Measurements from ENCODE around the gene MAGT1. TPM values are rescaled to one million over a fixed set of nuclear protein-coding genes. Genes with fewer than 3 reads are reported as not detected.
"Not testable (repeated sequence)": the region's sequence is repeated elsewhere in the genome, so short reads cannot be mapped to it uniquely, and the experiment has no call there.

MAGT1 gene
- 100 TPM for polyA plus RNA-seq (ENCODE audit: insufficient read length)
- long read RNA-seq, donor 1, full-length matches to known transcripts, result 21 of 1,051 reads
- long read RNA-seq, donor 1, partial matches to known transcripts, result 982 of 1,051 reads
- long read RNA-seq, donor 1, other reads (novel, unspliced or antisense), result 48 of 1,051 reads
- long read RNA-seq, donor 2, full-length matches to known transcripts, result 20 of 727 reads
- long read RNA-seq, donor 2, partial matches to known transcripts, result 81 of 727 reads
- long read RNA-seq, donor 2, other reads (novel, unspliced or antisense), result 626 of 727 reads
- long read RNA-seq, donor 3, full-length matches to known transcripts, result 24 of 30 reads
- long read RNA-seq, donor 3, partial matches to known transcripts, result 0 of 30 reads
- long read RNA-seq, donor 3, other reads (novel, unspliced or antisense), result 6 of 30 reads
- long read RNA-seq, donor 4, partial matches to known transcripts, result 129 of 372 reads
- long read RNA-seq, donor 4, other reads (novel, unspliced or antisense), result 242 of 372 reads
- long read RNA-seq, donor 5, full-length matches to known transcripts, result 26 of 1,691 reads
- long read RNA-seq, donor 5, partial matches to known transcripts, result 1,560 of 1,691 reads
- long read RNA-seq, donor 5, other reads (novel, unspliced or antisense), result 105 of 1,691 reads
- long read RNA-seq, donor 6, full-length matches to known transcripts, result 27 of 1,079 reads
- long read RNA-seq, donor 6, partial matches to known transcripts, result 1,002 of 1,079 reads
- long read RNA-seq, donor 6, other reads (novel, unspliced or antisense), result 50 of 1,079 reads
- long read RNA-seq, donor 7, full-length matches to known transcripts, result 26 of 1,261 reads
- long read RNA-seq, donor 7, partial matches to known transcripts, result 1,175 of 1,261 reads
- long read RNA-seq, donor 7, other reads (novel, unspliced or antisense), result 60 of 1,261 reads
- long read RNA-seq, donor 8, full-length matches to known transcripts, result 13 of 404 reads
- long read RNA-seq, donor 8, partial matches to known transcripts, result 377 of 404 reads
- long read RNA-seq, donor 8, other reads (novel, unspliced or antisense), result 14 of 404 reads

- peak; percentile 95 for DNase-seq
Measured at GRCh38 chrX:77894921-77895886, at the start of gene MAGT1. MAGT1 (minus strand) TSS chrX:77895435; CDS start chrX:77895410, 25 bp downstream.

GRCh38 chrX:77945031-77945430, 49.8 kb upstream of the MAGT1 start:
- not testable (repeated sequence) for DNase-seq

GRCh38 chrX:77938083-77938680, 42.9 kb upstream of the MAGT1 start:
- no peak for DNase-seq

DNA sequence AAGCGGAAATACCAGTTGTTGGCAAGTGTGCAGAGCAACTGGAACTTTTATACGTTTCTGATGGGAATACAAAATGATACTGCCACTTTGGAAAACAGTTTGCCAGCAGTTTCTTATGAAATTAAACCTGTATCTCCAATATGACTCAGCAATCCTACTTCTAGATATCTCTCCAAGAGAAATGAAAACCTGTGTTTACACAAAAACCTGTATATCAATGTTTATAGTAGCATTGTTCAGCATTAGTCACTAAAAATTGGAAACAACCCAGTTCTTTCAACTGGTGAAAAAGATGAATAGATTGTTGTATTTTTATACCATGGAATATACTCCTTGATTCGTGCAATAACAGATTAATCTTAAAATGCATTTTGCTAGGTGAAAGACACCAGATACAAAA, 42.1 kb upstream of the MAGT1 start:
- no peak for DNase-seq

DNA sequence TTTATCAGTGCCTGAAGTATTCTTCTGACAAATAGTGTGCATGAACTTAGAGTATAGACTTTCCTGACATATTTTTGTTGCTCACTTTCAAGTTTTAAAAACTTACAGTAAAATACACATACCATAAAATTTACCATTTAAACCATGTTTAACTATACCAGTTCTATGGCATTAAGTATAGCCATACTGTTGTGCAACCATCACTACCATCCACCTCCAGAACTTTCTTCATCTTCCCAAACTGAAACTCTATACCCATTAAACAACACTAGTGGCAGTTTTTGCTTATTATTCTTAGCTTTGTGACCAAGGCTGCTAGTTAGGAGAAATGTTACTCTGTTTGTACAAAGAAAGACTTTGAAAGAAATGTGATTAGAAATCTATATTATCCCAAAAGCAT, 41.1 kb upstream of the MAGT1 start:
- no peak for DNase-seq

DNA sequence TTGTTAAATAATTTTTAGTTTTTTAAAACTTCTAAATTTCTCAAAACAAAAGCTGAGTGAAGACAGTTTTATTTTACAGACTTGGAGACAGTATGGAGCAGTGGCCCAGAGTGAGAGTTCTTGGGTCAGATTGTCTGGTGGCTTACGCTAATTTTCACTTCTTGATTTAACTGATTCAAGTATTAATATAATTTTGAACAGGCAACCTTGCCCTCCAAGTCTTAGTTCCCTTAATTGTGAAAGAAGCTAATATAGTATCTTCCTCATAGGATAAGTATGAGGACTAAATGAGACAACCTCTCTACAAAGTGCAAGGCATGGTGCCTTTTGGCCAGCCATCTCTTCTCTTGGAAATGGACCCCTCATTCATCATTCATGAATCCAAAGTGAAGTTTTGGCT, 40.7 kb upstream of the MAGT1 start:
- no peak for DNase-seq

- DNase-seq, result no peak
Measured at GRCh38 chrX:77930581-77930980, 35.3 kb upstream of the MAGT1 start.

- DNase-seq, result no peak
Measured at GRCh38 chrX:77925764-77926163, 30.5 kb upstream of the MAGT1 start.

GRCh38 chrX:77924320-77924859, 29.2 kb upstream of the MAGT1 start:
- no peak for DNase-seq

DNA sequence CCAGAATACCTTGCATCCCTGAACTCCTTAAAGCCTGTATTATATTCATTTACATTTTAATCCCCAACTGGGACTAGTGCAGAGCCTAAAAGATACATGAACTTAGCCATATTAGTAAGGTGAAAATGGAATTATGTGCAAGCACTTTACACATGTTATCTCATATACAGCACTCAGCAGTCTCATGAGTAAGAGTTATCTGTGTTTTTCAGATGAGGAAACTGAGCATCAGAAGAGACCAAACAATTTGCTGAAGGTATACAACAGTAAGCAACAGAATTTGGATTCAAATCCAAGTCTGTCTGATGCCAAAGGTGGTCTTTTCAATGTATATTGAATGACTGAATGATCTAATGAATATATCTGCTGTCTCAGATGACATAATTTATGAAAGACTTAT, 27.6 kb upstream of the MAGT1 start:
- DNase-seq, result no peak

GRCh38 chrX:77919370-77919769, 24.1 kb upstream of the MAGT1 start:
- DNase-seq, result not testable (repeated sequence)

- no peak for DNase-seq
Measured at GRCh38 chrX:77918568-77918967, 23.3 kb upstream of the MAGT1 start.

- no peak for DNase-seq
Measured at GRCh38 chrX:77917294-77917933, 22.2 kb upstream of the MAGT1 start.

DNA sequence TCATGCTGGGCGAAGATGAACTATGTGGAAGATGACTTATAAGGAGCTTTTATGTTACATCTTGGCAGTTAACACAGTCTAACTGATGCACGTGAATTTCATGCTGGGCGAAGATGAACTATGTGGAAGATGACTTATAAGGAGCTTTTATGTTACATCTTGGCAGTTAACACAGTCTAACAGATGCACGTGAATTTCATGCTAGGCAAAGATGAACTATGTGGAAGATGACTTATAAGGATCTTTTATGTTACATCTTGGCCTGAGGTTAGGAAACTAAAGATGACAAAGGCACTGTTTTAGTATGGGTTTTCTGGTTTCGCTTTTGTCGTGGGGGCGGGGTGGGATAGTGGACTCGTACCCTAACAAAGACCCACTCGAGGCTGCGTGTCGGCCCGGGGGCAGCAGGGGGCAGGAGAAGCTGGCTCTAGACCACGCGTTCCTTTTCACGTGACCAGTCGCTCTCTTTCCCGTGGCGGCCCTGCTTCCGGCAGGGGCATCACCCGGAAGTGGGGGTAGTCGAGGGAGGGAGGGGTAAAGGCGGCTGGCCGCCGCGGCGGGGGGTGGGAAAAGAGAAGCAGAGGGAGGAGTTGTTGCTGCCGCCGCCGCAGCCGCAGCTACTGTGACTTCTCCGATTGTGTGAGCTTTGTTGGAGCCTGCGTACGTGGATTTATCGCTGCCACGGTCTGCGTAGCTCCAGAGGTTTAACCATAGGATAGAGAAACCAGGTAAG, 15.0 kb upstream of the MAGT1 start, which contains the start of gene ATP7A:
Gene ATP7A (plus strand): TSS at position 586 of the 733 bp plus-strand sequence. CDS start 60,949 bp downstream, outside the sequence.
- peak; percentile 84 for DNase-seq

DNA sequence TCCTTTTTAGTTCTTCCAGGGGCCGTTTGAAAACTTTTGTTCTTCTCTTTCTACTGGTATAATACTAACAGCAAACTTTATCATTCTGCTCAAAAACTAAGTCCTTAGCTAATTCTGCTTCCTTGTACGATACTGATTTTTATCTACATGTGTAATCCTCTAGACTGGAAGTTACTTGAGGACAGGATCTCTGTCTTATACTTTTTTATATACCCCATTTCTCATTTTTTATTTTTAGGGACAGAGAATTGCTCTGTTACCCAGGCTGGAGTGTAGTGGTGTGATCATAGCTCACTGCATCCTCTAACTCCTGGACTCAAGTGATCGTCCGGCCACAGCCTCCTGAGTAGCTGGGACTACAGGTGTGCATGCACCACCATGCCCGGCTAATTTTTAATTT, 6.3 kb upstream of the MAGT1 start:
- no peak for DNase-seq

DNA sequence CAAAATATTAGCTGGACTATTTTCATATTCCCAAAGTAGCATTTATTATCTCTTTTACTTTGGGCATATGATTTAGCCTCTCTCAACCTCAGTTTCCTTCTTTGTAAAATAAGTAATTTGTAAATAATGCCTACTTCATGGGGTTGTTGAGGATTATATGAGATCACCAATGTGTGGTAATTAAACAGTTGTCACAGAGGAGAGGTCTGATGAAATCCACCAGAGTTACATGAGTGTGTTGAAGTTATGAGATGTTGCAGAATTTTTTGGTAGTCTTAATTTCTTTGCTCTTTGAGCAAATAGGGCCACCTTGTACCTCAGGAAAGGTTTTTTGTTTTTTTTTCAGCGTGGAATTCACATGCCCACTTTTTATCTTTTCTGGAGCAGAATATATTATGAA, 5.5 kb upstream of the MAGT1 start:
- no peak for DNase-seq

DNA sequence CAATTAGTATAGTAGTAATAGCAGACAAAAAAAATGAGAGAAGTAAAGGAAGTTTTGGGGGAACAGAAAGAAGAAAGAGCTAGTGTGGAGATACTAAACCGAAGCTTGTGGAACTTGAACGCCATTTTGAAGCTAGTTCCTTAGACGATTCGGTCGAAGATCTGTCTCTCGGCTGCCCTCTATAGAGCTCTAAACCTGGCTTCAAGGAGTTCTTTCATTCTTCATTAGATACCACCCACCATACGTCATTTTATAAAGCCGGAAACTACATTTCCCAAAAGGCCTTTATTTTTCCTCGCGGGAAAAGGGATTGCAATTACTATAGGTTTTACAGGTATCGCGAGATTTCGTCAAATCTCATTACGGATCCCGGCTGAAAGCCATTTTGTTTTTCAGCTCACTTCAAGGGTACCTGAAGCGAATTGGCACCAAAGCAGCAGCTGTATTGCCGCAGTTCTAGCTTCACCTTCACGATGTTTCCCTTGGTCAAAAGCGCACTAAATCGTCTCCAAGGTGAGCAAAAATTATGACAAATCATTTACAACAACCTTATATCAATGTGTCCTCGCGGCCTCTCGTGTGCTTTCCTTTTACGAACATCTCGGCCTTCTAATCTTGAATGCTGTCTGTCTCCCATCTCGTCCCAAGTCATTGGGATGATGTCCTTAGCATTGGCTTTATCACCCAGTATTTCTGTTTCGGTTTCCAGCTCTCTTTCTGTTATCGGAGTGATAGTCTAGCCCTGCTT, 4.0 kb upstream of the MAGT1 start, which contains the start of gene COX7B:
Gene COX7B (plus strand): TSS at position 388 of the 748 bp plus-strand sequence. CDS start 86 bp downstream, at position 474.
- DNase-seq, result peak; percentile 95

- DNase-seq, result no peak
Measured at GRCh38 chrX:77893713-77894112, 1.5 kb downstream of the MAGT1 start.
